H1 (cell line): ENCODE measurements around the gene PGAM2. TPM values are rescaled to one million over a fixed set of nuclear protein-coding genes. Genes with fewer than 3 reads are reported as not detected.

Source experiments
- CTCF ChIA-PET: fragments of 300-600 bp; sonication (Branson Sonifier 250); formaldehyde crosslinking; loops from one replicate; lab custom pipeline; 2021; ENCODE audit not compliant: partially characterized antibody; lab: Charles Lee
- POLR2A ChIA-PET: fragments of 300-600 bp; sonication (Branson Sonifier 250); formaldehyde crosslinking; loops from one replicate; lab custom pipeline; 2021; ENCODE audit warnings: inconsistent platforms; ENCODE audit not compliant: partially characterized antibody; lab: Charles Lee
- DNase-seq, 2 experiments: peaks; one replicate each; pipeline versions ENCODE4 v3.0.0 to v3.0.0-alpha.2; 2010 to 2022; ENCODE audit warnings: low spot score in 2 of 2, low read depth in 1 of 2, mixed read lengths in 1 of 2
- FAIRE-seq: peaks from 2 replicates; lab custom pipeline; 2011; peaks lifted over from hg19 to GRCh38; lab: Jason Lieb, UNC
- H2AFZ ChIP-seq: 2 replicates; pipeline ENCODE4 v1.8.1; 2012; ENCODE audit warnings: low read length, inconsistent platforms
- H2AK5ac ChIP-seq: 2 replicates; pipeline ENCODE4 v1.6.1; 2013; ENCODE audit warnings: low read depth, low read length
- H2BK120ac ChIP-seq: replicated peaks from 2 replicates; pipeline ENCODE3; 2013; ENCODE audit warnings: low read depth, low read length, inconsistent platforms
- H2BK12ac ChIP-seq: 2 replicates; pipeline ENCODE4 v1.6.1; 2013; ENCODE audit warnings: low read depth, low read length
- H2BK15ac ChIP-seq: 2 replicates; pipeline ENCODE4 v1.6.1; 2013; ENCODE audit warnings: low read length
- H2BK20ac ChIP-seq: 2 replicates; pipeline ENCODE4 v1.6.1; 2013; ENCODE audit warnings: low read length
- H2BK5ac ChIP-seq: 2 replicates; pipeline ENCODE4 v1.6.1; 2013; ENCODE audit warnings: low read depth, low read length
- H3K14ac ChIP-seq: 2 replicates; pipeline ENCODE4 v1.6.1; 2013; ENCODE audit warnings: inconsistent platforms; ENCODE audit not compliant: insufficient read length
- H3K18ac ChIP-seq: 2 replicates; pipeline ENCODE4 v1.6.1; 2013; ENCODE audit warnings: low read length; ENCODE audit errors: extremely low read depth
- H3K23ac ChIP-seq: 2 replicates; pipeline ENCODE4 v1.6.1; 2013; ENCODE audit warnings: inconsistent platforms; ENCODE audit not compliant: insufficient read length
- H3K23me2 ChIP-seq: 2 replicates; pipeline ENCODE4 v1.6.1; 2013; ENCODE audit warnings: low read depth, low read length
- H3K27ac ChIP-seq: 2 replicates; pipeline ENCODE4 v1.6.1; 2011; ENCODE audit warnings: low read depth, low read length, inconsistent platforms
- H3K27me3 ChIP-seq, 4 experiments: replicated peaks in 1 of 4; 1 replicate in 1 of 4; 2 replicates in 3 of 4; pipeline versions ENCODE4 v1.6.1 to v1.8.1; 2011 to 2013; ENCODE audit warnings: low read length in 3 of 4, mild to moderate bottlenecking in 3 of 4, inconsistent platforms in 2 of 4, mixed read lengths in 2 of 4, moderate library complexity in 1 of 4; ENCODE audit not compliant: control insufficient read depth in 3 of 4, insufficient read depth in 3 of 4; ENCODE audit errors: extremely low read depth in 1 of 4
- H3K36me3 ChIP-seq, 4 experiments: 2 replicates each; pipeline versions ENCODE4 v1.6.1 to v1.8.1; 2011 to 2013; ENCODE audit warnings: mild to moderate bottlenecking in 4 of 4, low read length in 3 of 4, moderate library complexity in 2 of 4, control low read depth in 1 of 4, inconsistent platforms in 1 of 4; ENCODE audit not compliant: insufficient read depth in 4 of 4, control insufficient read depth in 2 of 4
- H3K4ac ChIP-seq: replicated peaks from 2 replicates; pipeline ENCODE3; 2013; ENCODE audit warnings: low read length, low read depth, mixed read lengths, inconsistent platforms; ENCODE audit not compliant: insufficient read length
- H3K4me1 ChIP-seq, 4 experiments: replicated peaks in 1 of 4; 1 replicate in 1 of 4; 2 replicates in 3 of 4; pipeline versions ENCODE4 v1.6.1 to v1.8.1; 2011 to 2013; ENCODE audit warnings: low read length in 3 of 4, inconsistent platforms in 2 of 4, mixed read lengths in 1 of 4; ENCODE audit not compliant: insufficient read depth in 4 of 4, control insufficient read depth in 3 of 4
- H3K4me2 ChIP-seq, 2 experiments: 2 replicates each; pipeline versions ENCODE4 v1.6.1 to v1.8.1; 2011 to 2013; ENCODE audit warnings: low read depth in 2 of 2, low read length in 2 of 2, control low read depth in 1 of 2, inconsistent platforms in 1 of 2, mild to moderate bottlenecking in 1 of 2; ENCODE audit not compliant: insufficient read depth in 1 of 2
- H3K4me3 ChIP-seq, 4 experiments: fragments of 200-600, 300-600 bp in 1 of 4; sonication (generic), shearing (Covaris generic), sonication (Bioruptor Twin) in 1 of 4; 2 replicates each; pipeline versions ENCODE4 v1.5.1 to v1.8.1; 2011 to 2016; ENCODE audit warnings: low read length in 4 of 4, low read depth in 3 of 4, control low read depth in 2 of 4, inconsistent platforms in 2 of 4, mild to moderate bottlenecking in 2 of 4, mixed read lengths in 1 of 4, moderate library complexity in 1 of 4; ENCODE audit not compliant: insufficient read depth in 2 of 4; ENCODE audit errors: extremely low read depth in 1 of 4
- H3K56ac ChIP-seq: replicated peaks from 2 replicates; pipeline ENCODE3; 2013; ENCODE audit warnings: low read depth, mild to moderate bottlenecking, mixed read lengths, low read length, inconsistent platforms; ENCODE audit not compliant: insufficient read length
- H3K79me1 ChIP-seq: 2 replicates; pipeline ENCODE4 v1.6.1; 2013; ENCODE audit warnings: low read depth, low read length, control low read depth
- H3K79me2 ChIP-seq, 2 experiments: 2 replicates each; pipeline versions ENCODE4 v1.6.1 to v1.8.1; 2012 to 2013; ENCODE audit warnings: low read length in 2 of 2, mild to moderate bottlenecking in 2 of 2, inconsistent platforms in 1 of 2; ENCODE audit not compliant: insufficient read depth in 2 of 2, control insufficient read depth in 1 of 2
- H3K9ac ChIP-seq, 4 experiments: replicated peaks in 1 of 4; 1 replicate in 1 of 4; 2 replicates in 3 of 4; pipeline versions ENCODE4 v1.6.1 to v1.8.1; 2011 to 2013; ENCODE audit warnings: low read depth in 3 of 4, low read length in 3 of 4, control low read depth in 2 of 4, mild to moderate bottlenecking in 2 of 4, moderate library complexity in 2 of 4, inconsistent platforms in 1 of 4; ENCODE audit errors: extremely low read depth in 1 of 4
- H3K9me3 ChIP-seq, 2 experiments: 2 replicates each; pipeline versions ENCODE4 v1.6.1 to v1.8.1; 2012 to 2013; ENCODE audit warnings: mild to moderate bottlenecking in 2 of 2, moderate library complexity in 2 of 2, control low read depth in 1 of 2, inconsistent platforms in 1 of 2, low read depth in 1 of 2, low read length in 1 of 2, mixed read lengths in 1 of 2; ENCODE audit not compliant: insufficient read depth in 2 of 2
- H4K20me1 ChIP-seq, 2 experiments: replicated peaks in 1 of 2; 2 replicates each; pipeline versions ENCODE3 to v1.8.1; 2011 to 2013; ENCODE audit warnings: inconsistent platforms in 2 of 2, low read length in 2 of 2, mild to moderate bottlenecking in 1 of 2; ENCODE audit not compliant: insufficient read depth in 2 of 2, control insufficient read depth in 1 of 2
- H4K5ac ChIP-seq: 2 replicates; pipeline ENCODE4 v1.6.1; 2013; ENCODE audit warnings: low read length, low read depth, mixed read lengths, inconsistent platforms; ENCODE audit not compliant: insufficient read length
- H4K8ac ChIP-seq: 2 replicates; pipeline ENCODE4 v1.8.0; 2013; ENCODE audit warnings: mild to moderate bottlenecking, moderate library complexity, low read length, inconsistent platforms; ENCODE audit not compliant: insufficient read depth; ENCODE audit errors: extremely low read depth
- H4K91ac ChIP-seq: replicated peaks from 2 replicates; pipeline ENCODE3; 2013; ENCODE audit warnings: low read length, mixed read lengths, inconsistent platforms; ENCODE audit not compliant: insufficient read length
- BRCA1 ChIP-seq: IDR thresholded peaks from 2 replicates; pipeline ENCODE4 v1.6.1; 2012; ENCODE audit warnings: low read depth, low read length, improper control_type of control experiment
- CHD2 ChIP-seq: IDR thresholded peaks from 2 replicates; pipeline ENCODE4 v1.6.1; 2012; ENCODE audit warnings: low read length, improper control_type of control experiment
- HDAC6 ChIP-seq: IDR thresholded peaks from one replicate; pipeline ENCODE4 v1.7.1; 2012; ENCODE audit warnings: low read depth, mild to moderate bottlenecking, inconsistent platforms, low read length, moderate library complexity
- KDM5A ChIP-seq: fragments of 200-600 bp; IDR thresholded peaks from 2 replicates; pipeline ENCODE4 v1.7.1; 2012; ENCODE audit warnings: mild to moderate bottlenecking, low read length, inconsistent platforms, mixed read lengths
- SIRT6 ChIP-seq: IDR thresholded peaks from one replicate; pipeline ENCODE4 v1.7.1; 2012; ENCODE audit warnings: low read length, inconsistent platforms
- SP1 ChIP-seq: IDR thresholded peaks from 2 replicates; pipeline ENCODE4 v1.6.1; 2011; ENCODE audit warnings: low read depth, low read length
- SRF ChIP-seq: IDR thresholded peaks from 2 replicates; pipeline ENCODE4 v1.6.1; 2011; ENCODE audit warnings: mild to moderate bottlenecking, low read depth, low read length, moderate library complexity
- TCF12 ChIP-seq: IDR thresholded peaks from 2 replicates; pipeline ENCODE4 v1.6.1; 2011; ENCODE audit warnings: low read depth, mild to moderate bottlenecking, low read length
- WGBS, 2 experiments: shearing (Covaris generic) in 1 of 2; methylation state at CpG; one replicate each; pipeline versions ENCODE4 v1.1.6 to v1.1.7; 2013 to 2015; ENCODE audit warnings: low lambda C conversion rate in 2 of 2, mixed read lengths in 2 of 2, inconsistent platforms in 1 of 2, low coverage in 1 of 2, missing lambda C conversion rate in 1 of 2; ENCODE audit not compliant: insufficient replicate concordance in 2 of 2, insufficient coverage in 1 of 2, insufficient read length in 1 of 2; ENCODE audit errors: extremely low coverage in 1 of 2, missing lambda C conversion rate in 1 of 2; 5-methylcytosine and 5-hydroxymethylcytosine counted together
- polyA plus RNA-seq, 7 experiments: library from polyadenylated mRNA; depleted of rRNA in 3 of 7; stranded (reverse) in 5 of 7; unstranded in 2 of 7; fragments of >200 nt in 5 of 7; fragments of 200-250 nt in 2 of 7; gene quantifications; 1 replicate in 5 of 7; 2 replicates in 1 of 7; 4 replicates in 1 of 7; pipeline versions ENCODE4 v1.2.1 to v1.2.3, GENCODE V29; 2011 to 2013; ENCODE audit warnings: missing spikeins in 2 of 7, mixed read lengths in 2 of 7
- total RNA-seq: library from RNA; stranded (reverse); fragmentation: NEBNext Ultra II Directional; extraction: Animal tissue kit (Norgen Biotek cat#: 25700); gene quantifications from 2 replicates; pipeline ENCODE4 v1.2.1, GENCODE V29; 2021
- TF ChIP-seq, protein P1 (sequence below): IDR thresholded peaks from 2 replicates; pipeline ENCODE4 v1.6.1; 2012; ENCODE audit warnings: low read length, inconsistent platforms
- TF ChIP-seq, protein P2 (sequence below): IDR thresholded peaks from 2 replicates; pipeline ENCODE4 v1.6.1; 2011; ENCODE audit warnings: low read depth, mild to moderate bottlenecking, low read length; ENCODE audit not compliant: insufficient read depth

Gene PGAM2
- total and polyA plus RNA-seq, 2 of the 8 experiments (the other 6 are each of a cell fraction or from before 2014, with no cell fraction given): 2.1 to 2.9 TPM

- no peak overlapping the region for H3K18ac ChIP-seq
- H3K4me3 ChIP-seq: no peak overlapping the region
- TF ChIP-seq BRCA1: no peak
- no peak for TF ChIP-seq SRF
- TF ChIP-seq SP1: no peak
- TF ChIP-seq TCF12: no peak
- no peak for TF ChIP-seq CHD2
- TF ChIP-seq, protein P1, sequence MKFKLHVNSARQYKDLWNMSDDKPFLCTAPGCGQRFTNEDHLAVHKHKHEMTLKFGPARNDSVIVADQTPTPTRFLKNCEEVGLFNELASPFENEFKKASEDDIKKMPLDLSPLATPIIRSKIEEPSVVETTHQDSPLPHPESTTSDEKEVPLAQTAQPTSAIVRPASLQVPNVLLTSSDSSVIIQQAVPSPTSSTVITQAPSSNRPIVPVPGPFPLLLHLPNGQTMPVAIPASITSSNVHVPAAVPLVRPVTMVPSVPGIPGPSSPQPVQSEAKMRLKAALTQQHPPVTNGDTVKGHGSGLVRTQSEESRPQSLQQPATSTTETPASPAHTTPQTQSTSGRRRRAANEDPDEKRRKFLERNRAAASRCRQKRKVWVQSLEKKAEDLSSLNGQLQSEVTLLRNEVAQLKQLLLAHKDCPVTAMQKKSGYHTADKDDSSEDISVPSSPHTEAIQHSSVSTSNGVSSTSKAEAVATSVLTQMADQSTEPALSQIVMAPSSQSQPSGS: no peak
- TF ChIP-seq, protein P2, sequence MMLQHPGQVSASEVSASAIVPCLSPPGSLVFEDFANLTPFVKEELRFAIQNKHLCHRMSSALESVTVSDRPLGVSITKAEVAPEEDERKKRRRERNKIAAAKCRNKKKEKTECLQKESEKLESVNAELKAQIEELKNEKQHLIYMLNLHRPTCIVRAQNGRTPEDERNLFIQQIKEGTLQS: no peak
- no peak for TF ChIP-seq SIRT6
- TF ChIP-seq HDAC6: no peak
- no peak for TF ChIP-seq KDM5A
Measured at GRCh38 chr7:44098092-44099068, 33.0 kb upstream of the PGAM2 start.

More at GRCh38 chr7:44098092-44099068, 33.0 kb upstream of the PGAM2 start:
- Histone ChIP-seq H3K56ac (no peak overlapping the region), H2BK120ac (no peak overlapping the region), H3K36me3 (no peaks in the 10 kb centered on the region), H3K4me1 (peaks cover 0 to under 1% (median 0%) of the 10 kb centered on the region in 4 experiments; a peak in 1 of 7 replicates), H3K4ac (no peak overlapping the region), H3K9me3 (no peaks in the 10 kb centered on the region), H3K9ac (no peak overlapping the region), H3K14ac (no peak overlapping the region), H2BK12ac (no peak overlapping the region), H4K8ac (no peak overlapping the region), H3K27ac (no peak overlapping the region), H3K79me1 (no peaks in the 10 kb centered on the region), H3K27me3 (peaks cover 0 to 13% (median 3%) of the 10 kb centered on the region in 4 experiments; a peak in 6 of 7 replicates), H2AK5ac (no peak overlapping the region), H4K91ac (no peak overlapping the region), H2BK5ac (no peak overlapping the region), H3K23me2 (no peaks in the 10 kb centered on the region), H2AFZ (no peak overlapping the region), H3K23ac (no peak overlapping the region), H4K20me1 (no peaks in the 10 kb centered on the region), H4K5ac (no peak overlapping the region), H2BK15ac (no peak overlapping the region), H3K4me2 (no peak overlapping the region), H3K79me2 (no peaks in the 10 kb centered on the region), H2BK20ac (no peak overlapping the region)
- WGBS, 2 experiments: 82% methylated on average over 6 of the region's 6 CpGs; no CpG with 5 or more reads in 1 of the 2 experiments
- ChIA-PET POLR2A (interaction anchor here (0.7 to 1.8 kb wide), 4 partner anchors 13 to 34 kb away, joined by 3 to 6 read pairs (median 4); no protein-coding TSS in a partner anchor), CTCF (interaction anchor here (0.7 to 3.7 kb wide), 7 partner anchors 10 to 138 kb away, joined by 3 to 17 read pairs (median 3); no protein-coding TSS in a partner anchor)
- DNase-seq (no peak), FAIRE-seq (no peak)
